Cardiac muscle cell (in vitro differentiated cells and primary cell): ENCODE data around the gene VEPH1. TPM values are rescaled to one million over a fixed set of nuclear protein-coding genes. Genes with fewer than 3 reads are reported as not detected.

Experiments
- DNase-seq, 2 donors: peaks; one replicate each; pipeline versions ENCODE4 v3.0.0 to v3.0.0-alpha.2; 2010 to 2017; ENCODE audit warnings: low read depth in 1 of 2, low spot score in 1 of 2
- H3K27ac ChIP-seq: fragments of 200-600 bp; sonication (generic); 2 replicates; pipeline ENCODE4 v1.5.1; 2016
- H3K27me3 ChIP-seq: fragments of 200-600 bp; sonication (generic); 2 replicates; pipeline ENCODE4 v1.6.0; 2016; ENCODE audit warnings: control low read depth
- H3K36me3 ChIP-seq: fragments of 200-600 bp; sonication (generic); 2 replicates; pipeline ENCODE4 v1.5.1; 2016; ENCODE audit warnings: control low read depth
- H3K4me1 ChIP-seq: fragments of 200-600 bp; sonication (generic); 2 replicates; pipeline ENCODE4 v1.8.1; 2017; ENCODE audit warnings: low read depth, mild to moderate bottlenecking, mixed run types
- H3K4me3 ChIP-seq: fragments of 200-600 bp; sonication (generic); 2 replicates; pipeline ENCODE4 v1.5.1; 2016; ENCODE audit warnings: mild to moderate bottlenecking
- H3K9me3 ChIP-seq: fragments of 200-600 bp; sonication (generic); 2 replicates; pipeline ENCODE4 v1.5.1; 2017; ENCODE audit warnings: low read depth, mild to moderate bottlenecking, control low read depth
- polyA plus RNA-seq: library from polyadenylated mRNA; unstranded; fragments of >200 nt; fragmentation: Nextera tagmentation; extraction: Ambion mirVana; gene quantifications from 2 replicates; pipeline ENCODE4 v1.2.1, GENCODE V29; 2016
- total RNA-seq: library from RNA; depleted of rRNA; stranded (reverse); fragments of >200 nt; gene quantifications from 2 replicates; pipeline ENCODE4 v1.2.3, GENCODE V29; 2016
- TF ChIP-seq, protein P1 (sequence below): IDR thresholded peaks from 2 replicates; pipeline ENCODE4 v1.5.1; 2012; ENCODE audit warnings: low read depth, mild to moderate bottlenecking, low read length

Gene VEPH1
- total and polyA plus RNA-seq, 2 experiments from 2014 or later: 1.1 to 1.7 TPM

DNA sequence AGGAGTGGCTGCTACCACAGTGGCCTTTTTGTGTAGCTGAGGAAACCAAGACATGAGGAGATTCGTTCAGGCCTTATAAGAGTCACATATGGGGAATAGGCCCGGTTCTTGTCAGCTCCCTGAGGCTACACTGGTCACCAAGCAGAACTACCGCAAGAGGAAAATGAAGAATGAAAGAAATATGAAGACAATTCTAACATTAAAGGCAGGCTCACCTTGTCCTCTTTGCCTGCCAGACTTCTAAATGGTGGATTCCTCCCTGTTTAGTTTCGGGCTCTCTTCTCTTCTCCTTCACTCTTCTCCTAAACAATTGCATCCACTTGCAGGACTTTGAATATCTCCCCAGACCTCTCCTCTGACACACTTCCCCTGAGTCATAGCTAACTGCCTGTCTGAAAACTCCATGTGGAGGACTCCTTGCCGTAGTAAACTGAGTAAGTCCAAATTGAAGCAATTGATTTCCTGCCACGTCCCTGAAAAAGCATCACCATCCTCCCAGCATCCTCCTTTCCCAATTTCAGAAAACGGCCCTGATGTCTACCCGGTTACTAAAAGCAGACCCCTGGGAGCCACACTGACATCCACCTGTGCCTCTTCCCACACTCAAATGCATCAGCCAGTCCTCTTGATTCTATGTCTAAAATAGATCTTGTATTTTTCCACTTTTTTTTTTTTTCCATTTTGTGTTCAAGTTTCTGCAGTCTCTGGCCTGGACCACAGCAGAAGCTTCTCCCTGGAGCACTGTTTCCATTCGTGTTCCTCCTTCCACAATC lies 30.3 kb upstream of the VEPH1 start:
- no peaks in the 10 kb centered on the region for H3K36me3 ChIP-seq
- peaks cover 5% of the 10 kb centered on the region for H3K4me1 ChIP-seq
- no peak overlapping the region for H3K27ac ChIP-seq
- peak in 1 of 2 donors; percentile 82 for DNase-seq
- H3K9me3 ChIP-seq: no peaks in the 10 kb centered on the region
- TF ChIP-seq, protein P1, sequence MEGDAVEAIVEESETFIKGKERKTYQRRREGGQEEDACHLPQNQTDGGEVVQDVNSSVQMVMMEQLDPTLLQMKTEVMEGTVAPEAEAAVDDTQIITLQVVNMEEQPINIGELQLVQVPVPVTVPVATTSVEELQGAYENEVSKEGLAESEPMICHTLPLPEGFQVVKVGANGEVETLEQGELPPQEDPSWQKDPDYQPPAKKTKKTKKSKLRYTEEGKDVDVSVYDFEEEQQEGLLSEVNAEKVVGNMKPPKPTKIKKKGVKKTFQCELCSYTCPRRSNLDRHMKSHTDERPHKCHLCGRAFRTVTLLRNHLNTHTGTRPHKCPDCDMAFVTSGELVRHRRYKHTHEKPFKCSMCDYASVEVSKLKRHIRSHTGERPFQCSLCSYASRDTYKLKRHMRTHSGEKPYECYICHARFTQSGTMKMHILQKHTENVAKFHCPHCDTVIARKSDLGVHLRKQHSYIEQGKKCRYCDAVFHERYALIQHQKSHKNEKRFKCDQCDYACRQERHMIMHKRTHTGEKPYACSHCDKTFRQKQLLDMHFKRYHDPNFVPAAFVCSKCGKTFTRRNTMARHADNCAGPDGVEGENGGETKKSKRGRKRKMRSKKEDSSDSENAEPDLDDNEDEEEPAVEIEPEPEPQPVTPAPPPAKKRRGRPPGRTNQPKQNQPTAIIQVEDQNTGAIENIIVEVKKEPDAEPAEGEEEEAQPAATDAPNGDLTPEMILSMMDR: no peak
- no peaks in the 10 kb centered on the region for H3K27me3 ChIP-seq
- H3K4me3 ChIP-seq: no peak overlapping the region

DNA sequence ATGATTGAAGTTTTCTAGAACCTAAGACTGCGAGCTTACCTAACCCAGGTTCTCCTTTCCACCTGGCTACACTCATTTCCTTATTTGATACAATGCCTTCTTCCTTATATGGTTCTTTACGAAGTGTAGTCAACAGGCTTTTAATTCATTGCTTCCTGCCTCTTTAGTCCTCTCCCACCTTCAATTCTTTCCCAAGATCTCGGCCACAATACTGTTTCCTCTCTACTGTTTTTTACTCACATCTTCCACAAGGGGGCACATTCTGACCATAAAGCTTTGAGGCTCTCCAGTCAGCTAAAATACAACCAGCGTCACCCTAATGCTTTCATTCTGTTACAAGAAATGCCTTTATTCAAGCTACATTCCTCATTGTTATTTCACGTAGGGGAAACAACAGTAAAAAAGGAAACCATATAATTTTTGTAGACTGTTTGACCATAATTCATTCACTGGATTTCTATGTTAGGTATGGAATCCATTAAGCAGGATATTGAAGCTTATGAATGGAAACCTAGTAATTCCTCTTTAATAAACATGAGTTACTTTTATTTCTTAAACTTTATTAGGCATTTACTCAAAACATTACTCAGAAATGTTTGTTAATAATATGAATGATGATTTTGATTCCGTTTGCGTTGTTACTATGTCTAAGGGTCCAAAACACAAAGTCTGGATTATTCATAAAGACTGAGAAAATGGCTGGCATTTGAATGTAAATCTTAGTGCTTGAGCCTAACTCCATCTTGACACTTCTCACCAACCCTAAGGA lies 29.5 kb upstream of the VEPH1 start:
- no peaks in the 10 kb centered on the region for H3K36me3 ChIP-seq
- H3K9me3 ChIP-seq: no peaks in the 10 kb centered on the region
- H3K4me3 ChIP-seq: no peak overlapping the region
- peaks cover 5% of the 10 kb centered on the region for H3K4me1 ChIP-seq
- no peaks in the 10 kb centered on the region for H3K27me3 ChIP-seq
- TF ChIP-seq, protein P1: peak; percentile 80
- no peak overlapping the region for H3K27ac ChIP-seq
- peak; percentile 82 to 96 for DNase-seq

DNA sequence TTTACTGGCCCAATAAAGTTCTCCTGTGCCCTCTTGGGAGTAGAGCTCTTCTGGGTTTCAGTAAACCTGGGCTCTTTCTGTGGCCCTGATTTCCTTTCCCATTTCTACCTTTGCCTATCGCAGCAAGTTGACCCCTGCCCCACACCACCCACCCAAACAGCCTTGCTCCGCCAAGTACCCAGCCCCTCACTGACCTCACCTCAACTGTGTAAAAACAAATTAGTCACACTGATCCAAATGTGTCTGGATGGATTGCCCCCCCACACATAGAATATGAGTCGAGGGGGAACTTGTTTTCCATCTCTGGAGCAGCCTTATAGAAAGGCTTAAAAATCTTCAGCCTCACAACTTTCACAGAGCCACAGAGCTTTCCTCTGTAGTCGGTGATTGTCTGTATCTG lies 28.6 kb upstream of the VEPH1 start:
- Histone ChIP-seq H3K27ac (no peak overlapping the region), H3K4me1 (peaks cover 5% of the 10 kb centered on the region), H3K36me3 (no peaks in the 10 kb centered on the region), H3K9me3 (no peaks in the 10 kb centered on the region), H3K27me3 (no peaks in the 10 kb centered on the region), H3K4me3 (no peak overlapping the region)
- peak in 1 of 2 donors; percentile 43 for DNase-seq
- TF ChIP-seq, protein P1: no peak

DNA sequence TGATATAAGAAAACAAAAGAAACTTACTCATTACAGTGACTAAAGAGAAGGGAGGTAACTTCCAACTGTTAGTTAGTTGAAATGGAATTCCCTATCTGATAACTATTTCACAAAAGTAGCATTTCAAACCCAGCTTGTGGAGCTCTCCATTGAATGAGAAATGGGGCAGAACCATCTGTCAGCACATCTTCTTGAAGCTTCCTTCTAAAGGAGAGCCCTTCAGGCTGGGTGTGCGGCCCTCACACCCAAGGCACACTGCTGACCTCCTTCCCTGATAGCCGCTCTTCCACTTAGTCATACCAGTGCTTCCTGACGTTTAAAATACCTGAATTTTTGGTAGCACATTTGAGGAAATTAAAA lies 28.1 kb upstream of the VEPH1 start:
- H3K4me3 ChIP-seq: no peak overlapping the region
- peak in 1 of 2 donors; percentile 77 for DNase-seq
- H3K27me3 ChIP-seq: no peaks in the 10 kb centered on the region
- TF ChIP-seq, protein P1: no peak
- no peaks in the 10 kb centered on the region for H3K36me3 ChIP-seq
- no peaks in the 10 kb centered on the region for H3K9me3 ChIP-seq
- H3K4me1 ChIP-seq: peaks cover 5% of the 10 kb centered on the region
- no peak overlapping the region for H3K27ac ChIP-seq

DNA sequence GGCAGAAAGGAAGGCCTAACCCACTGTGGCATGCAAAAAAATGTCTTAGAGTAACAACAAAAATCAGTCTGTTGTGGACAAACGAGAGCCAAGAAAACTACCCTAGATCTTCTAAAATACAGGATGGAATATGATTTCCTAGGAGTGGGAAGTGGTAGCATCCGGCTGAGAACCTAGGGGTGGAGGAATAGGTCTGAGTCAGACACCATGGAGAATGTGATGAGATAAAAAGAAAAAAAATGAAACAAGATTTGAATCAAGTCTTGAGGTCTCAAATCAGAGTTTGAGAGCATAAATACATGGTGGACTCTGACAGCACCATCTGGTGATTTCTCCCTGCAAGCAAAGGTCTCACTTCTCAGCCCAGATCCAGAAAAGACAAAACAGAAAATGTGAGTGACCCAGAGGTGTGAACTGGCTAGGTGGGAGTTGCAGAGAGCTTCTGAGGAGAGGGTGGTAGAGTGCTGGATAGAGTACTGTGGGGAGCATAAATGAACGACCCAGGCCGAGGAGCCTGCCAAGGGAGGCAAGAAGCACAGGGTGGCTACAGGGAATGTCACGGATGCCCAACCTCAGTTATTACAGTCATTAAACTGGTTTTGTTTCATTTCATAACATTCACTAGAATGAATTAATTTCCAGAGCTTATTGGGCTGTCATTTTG lies 27.6 kb upstream of the VEPH1 start:
- H3K9me3 ChIP-seq: no peaks in the 10 kb centered on the region
- H3K4me3 ChIP-seq: no peak overlapping the region
- TF ChIP-seq, protein P1: no peak
- H3K4me1 ChIP-seq: peaks cover 5% of the 10 kb centered on the region
- H3K36me3 ChIP-seq: no peaks in the 10 kb centered on the region
- H3K27me3 ChIP-seq: no peaks in the 10 kb centered on the region
- DNase-seq: peak in 1 of 2 donors; percentile 69
- H3K27ac ChIP-seq: no peak overlapping the region
